Body of pancreas (tissue), 4 donors: ENCODE measurements around the gene RPS14. TPM values are rescaled to one million over a fixed set of nuclear protein-coding genes. Genes with fewer than 3 reads are reported as not detected.
A peak's percentile ranks its signal among the peaks of the same experiment; 100 is the strongest.

Experiments
- ATAC-seq: fragments of 150-250 bp; one replicate; pipeline ENCODE4 v1.9.1; 2016
- DNase-seq, 4 donors: peaks; one replicate each; pipeline ENCODE4 v3.0.0-alpha.2; 2019
- H3K27ac ChIP-seq, 4 donors: fragments of 200-600 bp; sonication (generic); 1 replicate in 3 of 4; 2 replicates in 1 of 4; pipeline versions ENCODE4 v1.5.1 to v1.6.1; 2016 to 2019; ENCODE audit warnings: mild to moderate bottlenecking in 1 of 4, mixed read lengths in 1 of 4, moderate library complexity in 1 of 4
- H3K27me3 ChIP-seq, 2 donors: fragments of 200-600 bp; sonication (generic); one replicate each; pipeline ENCODE4 v1.6.0; 2016; ENCODE audit warnings: mild to moderate bottlenecking in 1 of 2
- H3K36me3 ChIP-seq, 2 donors: fragments of 200-600 bp; sonication (generic); replicated peaks in 1 of 2; 2 replicates each; pipeline ENCODE4 v1.5.1; 2016; ENCODE audit warnings: low read depth in 2 of 2; ENCODE audit not compliant: insufficient read depth in 1 of 2
- H3K4me1 ChIP-seq: fragments of 200-600 bp; sonication (generic); one replicate; pipeline ENCODE4 v1.6.0; 2016
- H3K4me3 ChIP-seq, 2 donors: fragments of 200-600 bp; sonication (generic); 1 replicate in 1 of 2; 2 replicates in 1 of 2; pipeline ENCODE4 v1.5.1; 2016 to 2019
- H3K9me3 ChIP-seq, 3 donors: fragments of 200-600 bp; sonication (generic); 1 replicate in 2 of 3; 2 replicates in 1 of 3; pipeline ENCODE4 v1.5.1; 2016
- POLR2A ChIP-seq, 3 donors: fragments of 450-650 bp; IDR thresholded peaks; one replicate each; pipeline ENCODE4 v1.6.1; 2016; ENCODE audit warnings: antibody characterized with exemption in 3 of 3, mild to moderate bottlenecking in 2 of 3
- WGBS, 2 donors: methylation state at CpG; one replicate each; pipeline ENCODE4 v1.1.5; 2017; 5-methylcytosine and 5-hydroxymethylcytosine counted together
- intact Hi-C: fragments of 100-400 bp; cut with DNase I; formaldehyde crosslinking; loops from one replicate; pipeline ENCODE4 v1.15.1; 2023
- total RNA-seq, 2 donors: library from RNA; depleted of rRNA; stranded (reverse); fragments of >200 nt; gene quantifications; one replicate each; pipeline ENCODE4 v1.1.0, GENCODE V29; 2016
- TF ChIP-seq, protein P1 (sequence below), 7 experiments: fragments of 450-650 bp in 4 of 7; fragments of 200-600 bp in 3 of 7; sonication (generic) in 3 of 7; IDR thresholded peaks; one replicate each; pipeline ENCODE4 v1.5.1; 2016 to 2019; ENCODE audit warnings: antibody characterized with exemption in 7 of 7

Gene RPS14
- total RNA-seq, 2 donors from 2014 or later: 1,348 to 2,916 TPM

DNA sequence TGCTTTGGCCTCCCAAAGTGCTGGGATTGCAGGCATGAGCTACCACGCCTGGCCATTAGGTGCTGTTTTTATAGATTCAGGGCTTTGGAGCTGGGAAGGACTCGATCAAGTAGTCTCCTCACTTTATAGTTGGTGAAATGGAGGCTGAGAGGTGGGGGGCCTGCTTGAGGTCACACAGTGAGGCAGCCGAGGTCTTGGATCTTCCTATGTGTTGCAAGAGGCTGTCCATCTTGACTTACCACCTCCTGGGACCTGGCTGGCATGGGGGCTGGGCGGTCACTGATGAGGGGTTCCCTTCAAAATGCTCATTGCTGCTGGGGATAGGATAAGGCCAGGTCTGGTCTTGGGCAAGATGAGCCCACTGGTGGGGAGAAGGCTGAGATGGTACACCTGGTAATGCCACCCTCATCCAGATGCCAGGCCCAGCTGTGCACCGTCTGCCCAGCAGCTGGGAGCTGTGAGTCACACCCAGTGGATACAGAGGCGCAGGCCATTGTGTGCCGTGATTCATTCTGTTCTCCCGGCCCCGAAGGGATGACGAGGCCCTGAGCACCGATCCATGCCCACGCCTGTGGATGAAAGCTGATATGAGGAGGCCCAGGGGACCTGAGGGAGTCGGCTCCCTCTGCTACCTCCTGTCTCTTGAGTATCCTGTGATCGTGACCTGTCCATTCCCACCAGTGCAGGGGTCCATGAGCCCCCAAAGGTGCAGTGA, 47.9 kb upstream of the RPS14 start:
- Histone ChIP-seq H3K4me1 (peaks cover 62% of the 10 kb centered on the region), H3K4me3 (no peak overlapping the region), H3K36me3 (no peaks in the 10 kb centered on the region), H3K27me3 (no peaks in the 10 kb centered on the region), H3K9me3 (no peaks in the 10 kb centered on the region), H3K27ac (peak overlapping the region; percentile 9 to 47 (median 42))
- TF ChIP-seq, protein P1, sequence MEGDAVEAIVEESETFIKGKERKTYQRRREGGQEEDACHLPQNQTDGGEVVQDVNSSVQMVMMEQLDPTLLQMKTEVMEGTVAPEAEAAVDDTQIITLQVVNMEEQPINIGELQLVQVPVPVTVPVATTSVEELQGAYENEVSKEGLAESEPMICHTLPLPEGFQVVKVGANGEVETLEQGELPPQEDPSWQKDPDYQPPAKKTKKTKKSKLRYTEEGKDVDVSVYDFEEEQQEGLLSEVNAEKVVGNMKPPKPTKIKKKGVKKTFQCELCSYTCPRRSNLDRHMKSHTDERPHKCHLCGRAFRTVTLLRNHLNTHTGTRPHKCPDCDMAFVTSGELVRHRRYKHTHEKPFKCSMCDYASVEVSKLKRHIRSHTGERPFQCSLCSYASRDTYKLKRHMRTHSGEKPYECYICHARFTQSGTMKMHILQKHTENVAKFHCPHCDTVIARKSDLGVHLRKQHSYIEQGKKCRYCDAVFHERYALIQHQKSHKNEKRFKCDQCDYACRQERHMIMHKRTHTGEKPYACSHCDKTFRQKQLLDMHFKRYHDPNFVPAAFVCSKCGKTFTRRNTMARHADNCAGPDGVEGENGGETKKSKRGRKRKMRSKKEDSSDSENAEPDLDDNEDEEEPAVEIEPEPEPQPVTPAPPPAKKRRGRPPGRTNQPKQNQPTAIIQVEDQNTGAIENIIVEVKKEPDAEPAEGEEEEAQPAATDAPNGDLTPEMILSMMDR (IDR thresholded peaks at IDR 0.05): no peak
- TF ChIP-seq POLR2A (IDR thresholded peaks at IDR 0.05): no peak
- 66 to 83% methylated on average over 2 to 14 of the region's 14 CpGs for WGBS, 2 donors
- peak in 3 of 4 donors; percentile 37 to 80 (median 60) for DNase-seq
- intact Hi-C loops: no loop called here
- ATAC-seq: peak; percentile 50

GRCh38 chr5:150496534-150496933, 47.0 kb upstream of the RPS14 start:
- Histone ChIP-seq H3K27me3 (no peaks in the 10 kb centered on the region), H3K9me3 (no peaks in the 10 kb centered on the region), H3K4me3 (no peak overlapping the region), H3K27ac (peak overlapping the region in 3 of 4 donors; percentile 19 to 40 (median 30)), H3K4me1 (peaks cover 62% of the 10 kb centered on the region), H3K36me3 (no peaks in the 10 kb centered on the region)
- TF ChIP-seq, protein P1 (IDR thresholded peaks at IDR 0.05): no peak
- no peak for TF ChIP-seq POLR2A (IDR thresholded peaks at IDR 0.05)
- no peak for ATAC-seq
- no peak for DNase-seq
- intact Hi-C loops: no loop called here
- 72 to 76% methylated on average over 1 to 4 of the region's 4 CpGs for WGBS, 2 donors

- Histone ChIP-seq H3K36me3 (no peaks in the 10 kb centered on the region), H3K27ac (peak overlapping the region in 3 of 4 donors; percentile 19 to 30 (median 30)), H3K4me1 (peaks cover 62% of the 10 kb centered on the region), H3K27me3 (no peaks in the 10 kb centered on the region), H3K9me3 (no peaks in the 10 kb centered on the region), H3K4me3 (no peak overlapping the region)
- ATAC-seq (no peak), DNase-seq (no peak)
- 86 to 92% methylated on average over 3 of the region's 3 CpGs for WGBS, 2 donors
- intact Hi-C loops: no loop called here
- no peak for TF ChIP-seq POLR2A (IDR thresholded peaks at IDR 0.05)
- TF ChIP-seq, protein P1 (IDR thresholded peaks at IDR 0.05): no peak
Observed at GRCh38 chr5:150496098-150496497, 46.6 kb upstream of the RPS14 start.

- DNase-seq: no peak
- no peak for ATAC-seq
- H3K27ac ChIP-seq: no peak overlapping the region
- no peaks in the 10 kb centered on the region for H3K9me3 ChIP-seq
- H3K4me1 ChIP-seq: peaks cover 62% of the 10 kb centered on the region
- intact Hi-C loops: no loop called here
- H3K36me3 ChIP-seq: no peaks in the 10 kb centered on the region
- 72 to 77% methylated on average over 6 of the region's 6 CpGs for WGBS, 2 donors
- TF ChIP-seq, protein P1 (IDR thresholded peaks at IDR 0.05): no peak
- no peaks in the 10 kb centered on the region for H3K27me3 ChIP-seq
- no peak overlapping the region for H3K4me3 ChIP-seq
Observed at GRCh38 chr5:150492621-150493020, 43.1 kb upstream of the RPS14 start.

DNA sequence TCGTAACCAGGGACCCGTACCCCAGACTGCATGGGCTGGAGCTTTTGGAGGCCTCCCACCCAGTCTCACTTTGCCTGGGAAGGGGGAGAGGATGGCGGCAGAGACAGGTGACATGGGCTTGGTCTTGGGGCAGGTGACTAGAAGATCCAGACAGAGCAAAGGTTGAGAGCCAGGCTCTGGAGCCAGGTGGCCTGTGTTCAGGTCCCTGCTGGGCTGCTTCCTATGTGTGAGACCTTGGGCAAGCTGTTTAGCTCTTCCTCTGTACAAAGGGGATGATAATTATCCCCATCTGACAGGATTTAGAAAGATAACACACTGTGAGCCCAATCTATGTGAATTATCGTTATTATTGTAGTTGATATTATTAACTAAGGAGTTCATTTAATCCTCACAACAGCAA, 42.3 kb upstream of the RPS14 start:
- whole genome bisulfite sequencing, 2 donors: 59 to 63% methylated on average over 2 to 4 of the region's 4 CpGs
- ATAC-seq: no peak
- DNase-seq: no peak
- TF ChIP-seq, protein P1 (IDR thresholded peaks at IDR 0.05): no peak
- TF ChIP-seq POLR2A (IDR thresholded peaks at IDR 0.05): no peak
- Histone ChIP-seq H3K36me3 (no peaks in the 10 kb centered on the region), H3K4me3 (no peak overlapping the region), H3K27ac (no peak overlapping the region), H3K27me3 (no peaks in the 10 kb centered on the region), H3K9me3 (no peaks in the 10 kb centered on the region), H3K4me1 (peaks cover 62% of the 10 kb centered on the region)
- intact Hi-C loops: no loop called here
